Activated CD8-positive, alpha-beta memory T cell treated with anti-CD3 and anti-CD28 coated beads for 1 hour (primary cell): ENCODE data around the gene SLC8A1.

Experiments
- DNase-seq, 2 donors: peaks; one replicate each; pipeline ENCODE4 v3.0.0-alpha.2; 2020; ENCODE audit warnings: low read depth in 1 of 2; ENCODE audit errors: extremely low read depth in 1 of 2

Gene SLC8A1

DNA sequence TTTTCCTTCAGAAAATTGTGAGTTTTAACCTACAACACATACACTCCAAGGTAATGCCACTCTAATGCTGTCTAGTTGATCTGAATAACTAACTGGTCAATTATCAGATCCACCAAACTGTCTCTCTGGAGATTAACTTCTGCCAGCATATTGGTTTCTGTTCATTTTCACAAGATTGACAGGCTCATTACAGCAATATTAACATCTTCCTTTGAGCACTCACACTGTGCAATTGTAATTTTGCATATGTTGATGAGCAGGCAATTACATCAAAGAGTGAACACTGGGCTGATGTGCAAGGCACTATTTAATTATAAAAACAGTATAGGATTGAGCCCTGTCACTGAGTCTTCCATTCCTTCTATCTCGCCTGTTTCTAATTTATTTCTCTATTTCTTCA is 197.3 kb downstream of the SLC8A1 start:
- DNase-seq: no peak

DNA sequence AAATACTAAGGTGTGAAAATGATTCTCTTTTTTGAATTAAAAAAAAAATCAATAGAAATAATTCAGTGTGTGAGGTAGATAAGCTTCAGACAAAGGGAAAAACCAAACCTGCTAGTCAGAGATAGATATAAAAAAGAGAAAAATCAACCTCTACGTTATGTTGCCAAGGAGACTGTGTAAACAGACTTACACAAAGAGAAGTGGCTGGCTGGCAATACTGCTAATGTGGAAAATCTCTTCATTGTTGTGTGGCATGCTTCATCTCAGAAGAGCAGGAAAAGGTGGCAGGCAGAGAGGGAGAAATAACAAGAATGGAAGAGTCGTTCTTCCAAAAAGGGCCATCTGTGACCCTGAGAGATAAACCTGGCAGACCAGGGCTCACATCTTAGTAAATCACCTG is 200.8 kb downstream of the SLC8A1 start:
- no peak for DNase-seq

DNA sequence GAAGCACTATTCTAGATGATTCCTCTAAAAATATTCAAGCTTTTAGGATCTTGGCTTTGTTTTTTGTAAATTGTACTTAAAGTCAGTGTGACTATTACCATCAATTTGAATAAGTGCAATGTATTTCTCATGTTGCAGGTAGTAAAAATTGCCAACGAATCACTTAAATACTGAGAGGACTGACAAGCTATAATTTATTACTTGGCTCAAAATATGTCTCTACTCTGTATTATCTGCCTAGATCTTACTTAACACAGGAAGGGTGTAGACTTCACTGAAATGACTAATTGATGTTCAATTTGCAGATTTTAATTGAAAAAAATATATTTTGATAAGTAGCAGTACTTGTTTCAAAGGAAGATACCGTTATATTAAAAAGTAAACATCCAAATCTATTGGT is 202.3 kb downstream of the SLC8A1 start:
- DNase-seq: no peak

DNA sequence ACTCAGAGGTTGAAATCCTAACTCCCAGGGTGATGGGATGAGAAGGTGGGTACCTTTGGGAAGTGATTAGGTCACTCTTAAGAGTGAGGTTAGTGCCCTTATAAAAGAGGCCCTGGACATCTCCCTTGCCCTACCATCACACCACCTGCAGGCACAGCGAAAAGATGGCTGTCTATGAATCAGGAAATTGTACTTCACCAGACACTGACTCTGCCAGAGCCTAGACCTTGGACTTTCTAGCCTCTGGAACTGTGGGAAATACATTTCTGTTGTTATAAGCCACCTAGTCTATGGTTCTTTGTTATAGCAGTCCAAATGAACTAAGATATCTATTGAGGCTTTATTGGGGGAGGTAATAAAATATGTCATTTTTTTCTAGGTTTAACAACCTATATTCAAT is 203.6 kb downstream of the SLC8A1 start:
- DNase-seq: no peak

DNA sequence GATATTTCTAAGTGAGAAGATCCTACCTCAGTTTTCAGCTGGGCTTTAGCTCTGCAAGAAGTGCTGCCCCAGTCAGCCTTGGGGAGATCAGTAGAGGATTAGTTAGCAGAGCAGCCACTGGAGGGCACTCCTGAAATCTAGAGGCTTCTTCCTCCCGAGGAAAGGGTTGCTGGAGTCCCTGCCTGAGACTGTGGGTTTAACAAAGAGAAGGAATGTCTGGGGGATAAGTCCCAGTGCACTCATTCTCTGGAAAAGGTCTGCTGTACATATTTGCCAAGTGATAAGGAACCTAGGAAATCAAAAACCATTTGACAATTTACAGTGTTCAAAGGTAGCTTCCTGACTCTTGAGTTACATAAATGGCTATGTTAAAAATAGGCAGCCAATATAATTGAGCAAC is 207.2 kb downstream of the SLC8A1 start:
- DNase-seq: no peak

DNA sequence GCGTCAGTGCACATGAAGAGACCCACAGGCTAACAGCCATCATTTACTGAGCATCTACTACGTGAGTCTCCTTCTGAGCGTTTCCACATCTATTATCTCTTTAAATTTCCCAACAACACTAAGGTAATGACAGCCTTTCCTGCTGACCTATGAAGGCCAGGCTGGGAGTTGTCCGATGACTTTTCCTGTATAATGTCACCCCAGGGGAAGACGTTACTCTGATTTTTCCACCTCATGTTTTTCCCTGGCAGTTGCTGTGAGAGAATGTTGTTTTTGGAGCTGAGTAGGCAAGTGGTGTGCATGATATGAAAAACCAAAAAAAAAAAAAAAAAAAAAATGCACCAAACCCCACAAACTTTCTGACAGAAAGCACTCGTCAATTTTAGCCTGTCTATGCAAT is 207.6 kb downstream of the SLC8A1 start:
- no peak for DNase-seq

DNA sequence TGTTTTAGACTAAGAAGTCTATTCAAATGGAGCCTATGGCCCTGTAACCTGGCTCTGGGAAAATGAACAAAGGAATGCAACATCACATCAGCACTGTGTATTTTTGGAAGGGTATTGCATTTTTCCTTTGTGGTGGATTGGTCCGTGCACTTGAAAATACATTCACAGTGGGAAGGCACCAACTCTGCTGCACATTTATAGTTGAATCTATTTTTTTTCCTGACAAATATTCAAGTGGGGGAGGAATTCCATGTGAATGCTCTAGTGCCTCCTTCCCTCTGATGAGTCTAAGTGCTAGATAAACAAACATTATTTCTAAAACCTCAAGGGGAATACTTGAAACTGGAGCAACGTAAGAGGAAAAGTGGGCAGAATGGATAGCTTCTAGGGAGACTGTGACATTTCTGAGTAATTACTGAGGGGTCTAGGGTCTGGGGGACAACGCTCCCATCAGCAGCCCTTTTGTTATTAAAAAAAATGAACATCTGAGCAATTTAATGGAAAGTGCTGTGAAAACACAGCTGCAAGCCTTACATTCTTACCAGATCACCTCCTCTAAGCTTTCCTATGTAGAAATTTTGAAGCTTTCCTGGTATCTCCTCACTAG is 208.2 kb downstream of the SLC8A1 start:
- DNase-seq: no peak

DNA sequence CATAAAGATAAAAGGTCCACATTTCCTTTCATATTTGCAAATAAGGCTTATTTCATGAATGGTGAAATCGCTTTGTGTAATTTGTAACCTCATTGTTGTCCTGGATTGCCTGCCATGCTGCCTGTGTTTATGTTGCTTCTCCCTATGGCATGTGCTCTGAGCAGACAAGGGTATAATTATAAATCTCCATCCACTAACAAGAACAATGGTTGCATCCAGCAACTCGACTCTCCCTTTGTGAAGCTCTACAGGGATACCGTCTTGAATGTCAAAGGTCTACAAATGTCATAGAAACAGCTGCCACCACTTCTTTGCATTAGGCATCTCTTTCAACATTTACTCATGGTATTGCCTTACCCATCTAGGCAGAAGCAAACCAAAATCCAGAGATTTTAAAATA is 209.6 kb downstream of the SLC8A1 start:
- DNase-seq: no peak

DNA sequence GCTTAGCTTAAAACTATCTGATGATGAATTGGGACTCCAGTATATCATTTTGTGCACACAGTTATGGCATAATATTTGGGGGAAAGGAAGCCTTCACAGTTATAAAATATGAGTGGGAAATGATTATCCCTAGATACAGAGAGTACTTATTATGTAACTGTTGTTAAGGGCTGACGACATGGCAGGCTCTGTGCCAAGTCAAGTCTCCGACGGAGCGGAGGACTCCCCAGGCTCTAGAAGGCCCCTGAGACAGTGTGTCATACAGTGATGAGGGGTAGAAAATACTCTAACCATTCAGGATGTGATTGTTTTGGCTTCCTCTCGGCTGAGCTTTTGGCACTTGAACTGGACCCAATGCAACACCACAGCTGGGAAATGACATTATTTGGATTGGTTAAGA is 211.8 kb downstream of the SLC8A1 start:
- no peak for DNase-seq

DNA sequence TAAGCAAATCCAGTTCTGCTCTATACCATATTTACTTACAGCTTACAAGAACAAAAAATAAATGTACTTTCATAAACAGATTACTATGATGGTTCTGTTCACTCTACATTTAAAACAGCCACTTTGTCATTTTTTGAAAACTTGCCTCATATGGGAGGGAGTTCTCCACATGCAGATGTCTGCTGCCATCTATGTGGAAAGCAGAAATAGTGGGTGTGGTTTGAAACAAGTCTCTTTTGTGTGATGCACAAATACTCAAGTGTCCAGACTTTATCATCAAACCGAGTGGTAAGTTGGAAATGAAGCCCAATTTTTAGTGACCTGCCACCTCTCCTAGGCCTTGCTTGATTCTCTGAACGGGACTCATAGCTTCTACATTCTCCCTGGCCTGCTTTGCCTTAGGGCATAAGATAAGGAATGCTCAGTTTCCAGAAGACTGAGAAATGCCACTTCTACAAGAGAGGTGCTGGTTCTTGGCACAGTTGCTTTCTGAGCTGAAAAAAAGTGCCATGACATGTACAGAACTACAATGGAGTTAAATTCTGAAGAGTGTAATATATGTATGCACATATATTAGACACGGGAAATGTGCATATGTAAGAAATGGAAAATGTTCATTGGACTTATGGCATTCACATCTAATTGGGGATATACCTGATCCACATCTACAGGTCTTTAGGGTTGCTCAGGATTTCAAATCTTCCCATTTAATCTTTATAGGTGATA is 221.0 kb downstream of the SLC8A1 start:
- no peak for DNase-seq

DNA sequence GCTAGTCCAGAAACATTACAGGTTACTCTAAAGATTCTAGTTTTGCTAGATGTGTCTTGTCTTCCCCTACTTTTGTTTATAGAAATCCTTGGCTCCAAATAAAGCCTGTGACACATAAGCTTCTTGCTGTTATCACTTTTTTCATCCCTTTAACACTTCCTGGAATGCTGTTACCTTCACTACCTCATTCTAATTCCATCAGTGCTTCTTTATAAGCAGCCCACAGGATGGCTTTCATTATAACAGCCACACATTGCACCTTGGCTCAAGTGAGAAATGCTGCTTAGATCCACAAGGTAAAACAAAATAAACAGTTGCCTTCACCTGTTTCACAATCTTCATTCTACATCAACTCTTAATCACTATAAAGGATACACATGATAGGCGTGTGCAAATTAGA is 221.7 kb downstream of the SLC8A1 start:
- DNase-seq: no peak

DNA sequence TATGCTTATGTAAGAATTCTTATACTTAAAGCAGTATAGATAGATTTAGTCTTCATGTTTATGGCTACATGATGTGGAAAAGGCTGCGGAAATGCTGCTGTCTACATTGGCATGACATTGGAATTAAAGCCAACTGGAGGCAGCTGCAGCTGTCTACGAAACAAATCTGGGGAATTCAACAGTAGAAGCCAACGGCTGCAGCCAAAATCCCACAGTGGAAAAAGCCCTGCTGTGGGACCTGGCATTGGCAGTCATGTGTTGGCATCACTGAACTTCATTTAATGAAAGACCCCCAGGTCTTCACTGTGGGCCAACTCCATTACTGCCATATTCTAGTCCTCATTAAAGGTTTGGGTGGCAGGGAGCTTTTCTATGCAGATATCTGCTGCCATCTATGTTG is 223.6 kb downstream of the SLC8A1 start:
- no peak for DNase-seq

DNA sequence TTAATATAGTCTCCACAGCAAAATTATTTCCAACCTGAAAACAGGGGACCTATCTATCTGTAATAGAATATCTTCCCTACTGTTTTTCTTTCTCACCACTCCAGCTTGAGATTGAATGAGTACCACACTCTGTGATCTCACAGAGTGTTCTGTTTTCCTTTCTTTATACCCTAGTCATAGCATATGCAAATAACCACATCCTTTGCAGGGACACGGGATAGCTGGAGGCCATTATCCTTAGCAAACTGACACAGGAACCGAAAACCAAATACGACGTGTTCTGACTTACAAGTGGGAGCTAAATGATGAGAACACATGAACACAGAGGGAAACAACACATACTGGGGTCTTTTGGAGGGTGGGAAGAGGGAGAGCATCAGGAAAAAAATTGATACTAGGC is 224.7 kb downstream of the SLC8A1 start:
- no peak for DNase-seq

DNA sequence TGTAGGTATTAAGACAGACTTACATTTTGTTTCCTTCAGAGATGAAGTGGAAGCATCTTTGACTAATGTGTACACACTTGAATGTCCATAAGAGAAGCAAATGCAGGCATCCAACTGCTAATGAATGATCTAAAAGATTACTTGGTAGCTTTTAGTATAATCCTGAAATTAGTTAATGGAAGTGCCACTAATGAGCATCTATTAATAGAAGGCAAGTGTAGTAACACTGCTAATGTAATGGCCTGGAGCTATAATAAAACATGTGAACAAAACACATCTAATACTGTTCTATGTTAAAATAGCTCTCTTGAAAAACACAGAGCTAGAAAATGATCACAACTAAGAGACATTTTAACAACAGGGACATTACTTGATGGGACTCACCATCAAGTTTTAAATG is 225.3 kb downstream of the SLC8A1 start:
- DNase-seq: no peak

DNA sequence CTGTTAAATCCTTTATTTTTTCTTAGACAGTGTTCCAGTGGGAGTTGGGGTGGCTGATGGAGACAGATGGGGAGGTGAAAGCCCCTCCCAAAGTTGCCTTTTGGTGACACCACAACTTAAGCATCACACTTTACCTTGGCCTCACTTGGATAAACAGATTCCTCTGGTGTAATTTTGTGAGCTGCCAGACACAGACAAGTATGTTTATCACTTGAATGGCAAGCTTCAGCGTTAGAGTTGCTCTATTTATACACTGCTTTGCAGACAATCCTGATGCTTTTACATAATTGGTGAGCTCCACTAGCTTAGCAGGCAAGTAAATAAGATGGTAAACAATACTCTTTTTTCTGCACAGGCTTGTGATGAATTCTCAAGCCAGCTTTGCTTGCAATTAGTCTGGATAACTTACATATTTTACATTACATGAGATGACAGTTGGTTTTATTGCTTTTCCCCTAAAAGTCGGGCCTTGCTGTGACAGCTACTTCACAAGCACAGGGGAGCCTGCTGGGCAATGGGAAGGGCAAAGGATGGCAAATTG is 226.2 kb downstream of the SLC8A1 start:
- DNase-seq: no peak

DNA sequence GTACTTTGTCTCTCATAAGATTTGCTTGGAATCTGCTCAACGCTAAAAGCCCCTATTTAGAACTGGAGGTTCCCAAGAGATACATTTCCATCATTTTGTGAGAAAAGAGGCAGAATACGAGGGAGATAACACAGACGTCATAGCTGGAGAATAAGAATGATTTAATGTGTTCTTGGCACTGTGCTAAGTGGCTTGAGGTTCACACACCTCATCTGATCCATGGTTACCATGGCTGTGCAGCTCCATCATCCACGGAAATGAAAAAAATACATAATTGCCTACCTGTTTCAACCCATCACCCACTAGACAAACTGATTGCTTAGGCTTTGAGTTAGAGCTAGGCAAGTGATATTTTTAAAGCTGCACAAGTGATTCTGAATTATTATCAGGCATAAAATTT is 227.6 kb downstream of the SLC8A1 start:
- DNase-seq: no peak

DNA sequence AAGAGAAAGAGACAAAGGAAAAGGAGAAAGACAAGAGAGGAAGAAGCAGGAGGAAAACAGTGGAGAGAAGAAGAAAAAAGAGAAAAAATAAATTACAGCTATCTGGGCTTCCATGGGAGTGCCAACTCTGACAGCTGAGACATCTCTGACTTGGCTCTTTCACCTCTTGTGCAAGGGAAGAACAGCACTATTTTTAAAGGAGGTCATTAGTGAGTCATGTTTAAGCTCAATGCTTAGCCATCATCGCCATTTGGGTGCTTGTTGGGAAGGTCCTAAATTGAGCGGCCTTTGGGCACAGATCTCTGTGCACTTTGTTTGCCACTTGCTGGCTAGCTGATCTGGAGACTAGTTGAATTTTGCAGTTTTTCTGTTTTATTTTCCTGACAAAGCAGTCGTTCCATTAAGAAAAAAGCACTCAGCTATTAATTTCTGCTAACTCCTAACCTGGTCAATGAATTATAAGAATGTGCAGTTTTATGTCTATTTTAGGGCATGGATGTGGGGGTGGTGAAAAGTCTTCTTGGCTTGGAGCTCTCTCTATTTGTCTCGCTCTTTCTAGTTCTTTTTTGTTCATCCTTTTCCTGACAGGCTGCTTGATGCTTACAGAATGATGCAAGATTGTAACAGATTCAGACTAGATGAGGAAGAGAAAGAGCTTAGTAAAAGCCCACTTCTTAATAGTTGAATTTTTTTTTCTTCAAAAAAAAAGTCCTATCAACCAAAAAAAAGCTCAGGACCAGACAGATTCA is 231.5 kb downstream of the SLC8A1 start:
- DNase-seq: no peak

DNA sequence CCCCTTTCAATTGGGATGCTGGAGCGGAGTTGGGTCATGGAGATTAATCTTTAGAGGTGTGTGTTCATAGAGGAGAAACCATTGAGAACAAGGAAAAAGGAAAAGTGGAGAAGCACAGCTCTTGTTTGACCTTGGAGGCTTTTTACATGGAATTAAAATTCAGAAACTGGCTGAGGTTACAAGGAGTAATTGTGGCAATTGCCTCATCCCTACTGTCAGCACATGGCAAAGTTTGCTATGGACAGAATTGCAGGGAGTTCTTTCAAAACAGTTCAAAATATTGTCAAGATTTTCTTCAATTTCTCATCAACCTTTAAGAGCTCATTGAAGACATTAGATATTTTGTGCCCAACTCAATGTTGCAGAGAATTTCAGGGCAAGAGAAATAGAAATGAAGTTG is 232.7 kb downstream of the SLC8A1 start:
- DNase-seq: no peak

DNA sequence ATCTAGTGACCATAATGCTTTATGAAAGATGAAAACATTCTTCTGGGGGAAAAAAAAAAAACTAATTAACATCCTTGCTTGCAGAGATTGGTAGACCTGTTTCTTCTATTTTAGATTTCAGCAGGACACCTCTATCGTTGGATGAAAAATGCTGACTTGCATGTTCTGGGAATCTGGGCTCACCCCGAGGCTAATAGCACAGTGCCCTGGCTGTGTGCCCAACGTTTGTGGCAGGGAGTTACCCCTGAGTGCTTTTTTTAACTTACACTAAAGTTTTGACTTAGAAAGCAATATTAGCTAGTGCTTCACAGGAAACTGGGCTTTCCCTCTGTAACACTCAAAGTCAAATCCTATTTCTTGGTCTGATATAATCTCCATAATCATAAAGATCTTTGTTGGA is 233.2 kb downstream of the SLC8A1 start:
- DNase-seq: no peak

DNA sequence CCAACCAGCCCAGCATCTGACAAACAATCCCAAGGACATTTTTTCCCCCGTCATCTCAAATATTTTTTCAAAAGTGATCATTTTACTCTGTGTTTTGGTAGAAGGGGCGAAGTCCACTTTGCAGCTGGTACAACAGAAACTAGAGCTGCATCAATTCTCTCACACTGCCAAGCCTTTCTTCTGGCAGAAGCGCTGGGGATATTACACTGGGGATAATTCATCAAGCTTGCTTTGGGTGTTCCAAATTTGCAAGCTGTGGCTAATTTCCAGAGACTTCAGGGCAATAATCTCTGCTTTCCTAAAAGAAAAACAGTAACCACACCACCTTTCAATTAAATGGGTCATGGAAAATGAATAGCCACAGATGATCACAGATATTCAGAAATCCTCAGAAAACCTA is 238.3 kb downstream of the SLC8A1 start:
- no peak for DNase-seq

DNA sequence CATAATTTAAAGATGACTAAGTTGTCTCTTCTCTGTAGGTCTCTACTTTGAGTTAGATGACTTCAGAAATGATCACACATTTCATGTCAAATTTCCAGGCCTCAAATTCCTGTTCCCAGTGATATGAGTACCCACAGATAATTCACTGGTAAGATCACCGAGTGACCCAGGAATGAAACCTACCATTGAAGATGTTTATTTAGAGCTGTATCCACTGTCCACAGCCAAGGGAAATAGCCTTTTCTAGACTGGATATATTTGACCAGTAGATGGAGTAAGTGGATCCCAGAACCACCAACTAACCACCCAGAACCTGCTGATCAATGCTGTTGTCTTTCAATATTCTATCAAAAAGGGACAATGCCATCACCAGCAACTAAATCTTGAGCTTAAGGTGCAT is 238.8 kb downstream of the SLC8A1 start:
- no peak for DNase-seq

DNA sequence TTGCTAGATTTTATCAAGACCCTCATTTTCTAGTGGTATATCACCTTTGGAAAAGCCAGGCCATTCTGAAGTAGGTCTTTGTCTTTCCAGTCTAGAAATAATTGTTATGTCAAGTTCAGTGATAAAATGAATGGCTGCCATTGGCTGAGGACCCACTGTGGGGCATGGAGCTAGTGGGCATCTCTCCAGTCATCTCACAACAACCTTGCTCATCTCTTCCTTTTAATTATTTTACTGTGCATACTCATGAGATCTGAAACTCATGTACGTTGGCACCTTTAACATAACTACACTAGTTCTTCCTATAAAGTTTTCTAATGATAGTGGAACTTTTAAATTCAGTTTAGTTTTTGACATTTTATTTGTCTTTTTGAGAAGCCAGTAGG is 240.9 kb downstream of the SLC8A1 start:
- DNase-seq: no peak
